Brain pericyte (primary cell): ENCODE measurements around the gene GCA.

ENCODE experiments used
- DNase-seq: peaks from one replicate; pipeline ENCODE4 v3.0.0-alpha.2; 2012; ENCODE audit warnings: low read depth, low spot score

GCA gene

GRCh38 chr2:162328424-162329157, 15.3 kb upstream of the GCA start:
- no peak for DNase-seq

- no peak for DNase-seq
These were observed 13.1 kb upstream of the GCA start for GRCh38 chr2:162330881-162331280.

- DNase-seq = no peak
These were observed 10.0 kb upstream of the GCA start for GRCh38 chr2:162333968-162334367.

GRCh38 chr2:162337868-162338267, 6.1 kb upstream of the GCA start:
- no peak for DNase-seq

GRCh38 chr2:162340822-162341221, 3.1 kb upstream of the GCA start:
- DNase-seq = no peak

GRCh38 chr2:162342321-162342720, 1.6 kb upstream of the GCA start:
- DNase-seq = no peak

DNA sequence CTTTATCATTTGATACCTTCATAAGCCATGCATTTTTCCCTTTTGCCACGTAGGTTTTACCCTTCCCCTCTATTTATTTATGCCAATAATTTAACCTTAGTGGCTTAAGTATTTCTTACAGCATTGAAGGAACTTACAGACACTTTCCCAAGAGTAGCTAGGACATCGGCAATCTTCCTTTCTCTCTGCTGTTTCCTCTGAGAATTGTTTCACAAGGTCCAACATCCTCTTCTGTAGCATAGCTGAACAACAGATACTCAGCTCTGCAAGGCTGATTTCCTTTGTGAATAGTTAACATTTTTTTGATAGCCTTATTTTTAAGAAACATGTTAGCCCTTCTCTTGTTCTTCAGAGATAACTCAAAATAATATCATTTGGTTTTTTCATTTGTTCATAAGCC, 1.1 kb upstream of the GCA start:
- no peak for DNase-seq

- no peak for DNase-seq
These were observed 474 bp upstream of the GCA start for GRCh38 chr2:162343492-162343823.

DNA sequence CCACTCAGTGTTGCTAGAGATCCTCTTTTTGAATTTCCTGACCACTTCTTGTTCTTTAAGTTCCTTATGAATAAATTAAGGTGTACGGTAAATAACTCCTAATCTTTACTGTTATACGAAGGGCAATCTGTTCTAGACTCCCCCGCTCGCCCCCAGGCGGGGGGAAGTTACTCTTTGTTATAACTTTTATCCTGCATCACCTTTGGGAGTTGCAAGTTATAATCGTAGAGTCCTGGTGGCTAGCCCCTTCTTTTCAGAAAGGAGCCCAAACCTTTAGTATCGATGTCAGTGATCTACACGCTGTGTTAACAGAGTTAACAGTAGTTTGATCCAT, 652 bp downstream of the GCA start:
- no peak for DNase-seq

- no peak for DNase-seq
These were observed 21.5 kb downstream of the GCA start for GRCh38 chr2:162365392-162365791.

GRCh38 chr2:162368494-162368893, 24.6 kb downstream of the GCA start:
- no peak for DNase-seq

DNA sequence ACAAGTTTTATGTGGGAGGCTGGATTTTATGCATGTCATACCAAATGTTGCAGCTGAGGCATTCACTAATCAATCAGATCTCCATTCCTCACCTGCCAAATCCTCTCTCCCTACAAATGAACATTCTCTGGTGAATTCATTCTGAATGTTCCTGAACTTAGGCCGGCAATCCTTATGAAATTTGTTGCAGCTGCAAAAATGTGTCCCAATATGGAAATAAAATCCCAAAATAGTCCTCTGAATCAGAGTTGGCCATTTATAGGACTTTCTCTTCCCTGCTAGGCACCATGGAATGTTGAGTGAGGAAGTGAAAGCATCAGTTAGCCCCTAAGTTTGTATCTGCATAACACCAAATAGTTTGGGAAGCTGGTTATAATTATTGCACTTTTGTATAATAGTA, 25.6 kb downstream of the GCA start:
- DNase-seq = no peak

- DNase-seq = no peak
These were observed 27.0 kb downstream of the GCA start for GRCh38 chr2:162370931-162371330.

DNA sequence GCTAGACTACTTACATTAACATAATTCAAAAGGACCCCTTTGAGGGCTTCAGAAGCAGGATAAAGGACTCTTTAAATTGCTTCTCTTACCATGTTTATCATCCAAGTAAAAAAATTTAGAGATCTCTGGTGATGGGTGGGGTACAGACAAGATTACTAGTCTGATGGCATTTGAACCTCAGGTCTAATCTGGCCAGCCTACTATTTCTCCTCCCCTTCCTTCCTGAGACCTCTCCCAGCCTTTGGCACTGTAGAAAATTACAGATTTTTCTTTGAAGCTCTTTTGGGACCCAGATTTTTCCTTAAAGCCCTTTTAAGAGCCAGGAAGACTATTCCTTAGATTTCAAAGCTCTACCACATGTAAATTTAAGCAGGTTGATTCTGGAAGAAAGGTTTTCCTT, 28.9 kb downstream of the GCA start:
- no peak for DNase-seq

- DNase-seq = no peak
These were observed 36.0 kb downstream of the GCA start for GRCh38 chr2:162379719-162380580.

GRCh38 chr2:162381851-162382250, 37.9 kb downstream of the GCA start:
- no peak for DNase-seq

DNA sequence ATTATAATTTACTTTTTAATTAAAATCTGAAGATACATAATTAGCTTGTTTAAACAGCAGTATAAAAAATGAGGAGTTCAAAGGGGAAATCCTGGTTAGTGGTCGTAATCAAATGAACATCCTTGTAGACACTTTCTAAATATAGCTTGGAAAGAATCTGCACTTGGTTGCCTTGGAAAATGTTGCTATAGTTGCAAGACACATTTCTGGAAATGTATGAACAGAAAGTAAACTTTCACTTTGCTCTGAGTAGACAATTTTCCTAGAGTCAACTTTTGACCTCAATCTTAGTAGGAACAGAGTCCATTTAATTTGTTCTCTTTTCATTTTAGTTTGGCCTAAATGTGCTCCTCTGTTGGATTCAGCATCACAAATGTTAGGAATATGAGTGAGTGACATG, 38.3 kb downstream of the GCA start:
- DNase-seq = no peak

GRCh38 chr2:162385536-162385935, 41.6 kb downstream of the GCA start:
- no peak for DNase-seq

- no peak for DNase-seq
These were observed 46.9 kb downstream of the GCA start for GRCh38 chr2:162390801-162391200.

- DNase-seq = no peak
These were observed 56.4 kb downstream of the GCA start for GRCh38 chr2:162400336-162400735.

GRCh38 chr2:162401871-162402270, 57.9 kb downstream of the GCA start:
- no peak for DNase-seq

DNA sequence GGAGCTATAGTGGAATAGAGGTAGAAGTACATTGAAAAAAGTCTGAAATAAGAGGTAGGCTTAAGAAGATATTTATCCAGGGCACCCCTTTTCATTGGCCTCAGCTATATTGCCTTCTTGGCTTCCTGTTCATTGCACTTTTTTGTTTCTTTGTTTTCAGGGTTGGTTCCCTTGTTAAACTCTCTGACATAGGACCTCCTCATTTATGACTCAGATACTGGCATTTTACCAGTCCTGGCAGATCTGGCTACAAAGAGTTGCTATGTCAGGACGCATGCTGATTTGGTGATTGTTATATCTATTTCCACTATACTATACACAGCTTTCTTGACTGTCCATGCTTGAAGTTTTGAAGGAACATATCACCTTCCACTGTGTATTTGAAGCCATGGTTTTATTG, 60.0 kb downstream of the GCA start:
- DNase-seq = no peak
